Stimulated activated CD8-positive, alpha-beta memory T cell treated with anti-CD3 and anti-CD28 coated beads, Interleukin-2, amount 100 ng/mL, for 1 hour (primary cell): ENCODE data around the gene NGFR.
"Not testable (repeated sequence)": the region's sequence is repeated elsewhere in the genome, so short reads cannot be mapped to it uniquely, and the experiment has no call there.

Source experiments
- DNase-seq, 2 donors: peaks; one replicate each; pipeline ENCODE4 v3.0.0-alpha.2; 2020; ENCODE audit warnings: low read depth in 2 of 2

Gene NGFR

GRCh38 chr17:49545806-49546545 lies 50.9 kb downstream of the NGFR start:
- DNase-seq, result no peak

- no peak for DNase-seq
These were observed 51.7 kb downstream of the NGFR start for GRCh38 chr17:49546546-49547535.

- no peak for DNase-seq
These were observed 52.5 kb downstream of the NGFR start for GRCh38 chr17:49547566-49547965.

- DNase-seq, result no peak
These were observed 53.0 kb downstream of the NGFR start for GRCh38 chr17:49548051-49548505.

- DNase-seq, result no peak
These were observed 53.6 kb downstream of the NGFR start for GRCh38 chr17:49548506-49549310.

GRCh38 chr17:49549311-49549605 lies 54.2 kb downstream of the NGFR start:
- DNase-seq, result no peak

- DNase-seq, result no peak
These were observed 54.9 kb downstream of the NGFR start for GRCh38 chr17:49549691-49550678.

GRCh38 chr17:49550764-49551163 lies 55.7 kb downstream of the NGFR start:
- DNase-seq, result not testable (repeated sequence)

GRCh38 chr17:49551221-49552069 lies 56.4 kb downstream of the NGFR start:
- DNase-seq, result no peak

- DNase-seq, result no peak
These were observed 57.1 kb downstream of the NGFR start for GRCh38 chr17:49552070-49552751.

GRCh38 chr17:49553676-49554335 lies 58.7 kb downstream of the NGFR start:
- no peak for DNase-seq

- no peak for DNase-seq
These were observed 59.8 kb downstream of the NGFR start for GRCh38 chr17:49554694-49555494.

GRCh38 chr17:49555495-49556222 lies 60.6 kb downstream of the NGFR start:
- no peak for DNase-seq

GRCh38 chr17:49556223-49556943 lies 61.3 kb downstream of the NGFR start:
- peak; percentile 62 to 68 for DNase-seq

- no peak for DNase-seq
These were observed 62.4 kb downstream of the NGFR start for GRCh38 chr17:49557312-49558024.
